ENCODE measurements around the gene TEX44. TPM values are rescaled to one million over a fixed set of nuclear protein-coding genes. Genes with fewer than 3 reads are reported as not detected.
A peak's percentile ranks its signal among the peaks of the same experiment; 100 is the strongest.

Gene TEX44
- total and polyA plus RNA-seq, 2 of the 13 experiments (the other 11 are each of a cell fraction or from before 2014, with no cell fraction given), result not detected

DNA sequence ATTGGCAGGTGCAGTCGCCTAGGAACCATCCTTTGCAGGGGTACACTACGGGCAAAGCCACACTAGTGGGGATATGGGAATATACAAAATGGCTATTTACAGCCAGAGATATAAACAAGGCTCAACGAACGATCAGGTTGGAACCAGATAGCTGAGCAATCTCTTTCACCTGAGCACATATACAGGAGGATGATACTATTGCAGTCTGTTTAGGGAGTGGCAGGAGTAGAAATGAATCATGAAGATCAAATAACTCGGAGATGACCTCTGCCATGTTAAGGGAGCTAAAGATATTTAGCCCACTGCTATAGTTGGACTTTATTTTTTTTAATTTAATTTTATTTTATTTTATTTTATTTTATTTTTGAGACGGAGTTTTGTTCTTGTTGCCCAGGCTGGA is 33.8 kb downstream of the TEX44 start (continued):
- TF ChIP-seq ZBED4 (CRISPR knock-in tag; IDR thresholded peaks at IDR 0.05; ENCODE audit: borderline replicate concordance) (no peak), AGO2 (optimal IDR thresholded peaks at IDR 0.05; ENCODE audit: low read depth, low read length) (no peak), ZNF263 (CRISPR knock-in tag; IDR thresholded peaks at IDR 0.05) (no peak), GLI4 (CRISPR knock-in tag; IDR thresholded peaks at IDR 0.05; ENCODE audit: borderline replicate concordance) (no peak)

GRCh38 chr2:231627384-231628120 is 34.9 kb downstream of the TEX44 start:
- Histone ChIP-seq H3K4me3 (replicated peaks in 1 of 3; ENCODE audit: insufficient read depth in 1 of 3, low read depth in 2 of 3, low read length in 3 of 3) (peak overlapping the region in 1 of 3 experiments; percentile 37; a peak in 3 of 6 replicates), H3K4me2 (ENCODE audit: low read depth, low read length) (peak overlapping the region; percentile 71), H3K79me2 (ENCODE audit: insufficient read depth, low read length) (no peaks in the 10 kb centered on the region), H3K4me1 (ENCODE audit: insufficient read depth, low read length) (peaks cover 20% of the 10 kb centered on the region), H4K20me1 (ENCODE audit: insufficient read depth, low read length) (no peaks in the 10 kb centered on the region), H2AFZ (ENCODE audit: low read length) (no peak overlapping the region), H3K36me3 (replicated peaks in 1 of 2; ENCODE audit: control insufficient read depth in 1 of 2, insufficient read depth in 2 of 2, low read length in 2 of 2) (no peaks in the 10 kb centered on the region), H3K27ac (ENCODE audit: extremely low read length, insufficient read depth, low read length) (no peak overlapping the region), H3K9ac (ENCODE audit: insufficient read depth, low read depth, low read length) (peak overlapping the region; percentile 18; the same call in 1 of the 2 replicates), H3K27me3 (ENCODE audit: control insufficient read depth in 1 of 2, insufficient read depth in 2 of 2, low read length in 2 of 2) (peaks cover 5 to 20% of the 10 kb centered on the region in 2 experiments; a peak in 4 of 5 replicates), H3K9me3 (ENCODE audit: low read length) (no peaks in the 10 kb centered on the region)
- WGBS (ENCODE audit: low lambda C conversion rate), result 35% methylated on average over 10 of the region's 10 CpGs
- ATAC-seq (peak; percentile 59), FAIRE-seq (no peak), DNase-seq (ENCODE audit: low spot score) (no peak)
- in situ Hi-C loops (cut with HindIII; ENCODE audit: extremely low pct_ligation_motif_present, low pct_unique_long_range_greater_than_20kb), result no loop called here
- POLR2A ChIA-PET, result interaction anchor here (0.7 to 1.5 kb wide), 4 partner anchors 14 to 163 kb away, joined by 3 to 6 read pairs (median 3); partner anchors contain the start of gene NCL
- TF ChIP-seq, protein P1, sequence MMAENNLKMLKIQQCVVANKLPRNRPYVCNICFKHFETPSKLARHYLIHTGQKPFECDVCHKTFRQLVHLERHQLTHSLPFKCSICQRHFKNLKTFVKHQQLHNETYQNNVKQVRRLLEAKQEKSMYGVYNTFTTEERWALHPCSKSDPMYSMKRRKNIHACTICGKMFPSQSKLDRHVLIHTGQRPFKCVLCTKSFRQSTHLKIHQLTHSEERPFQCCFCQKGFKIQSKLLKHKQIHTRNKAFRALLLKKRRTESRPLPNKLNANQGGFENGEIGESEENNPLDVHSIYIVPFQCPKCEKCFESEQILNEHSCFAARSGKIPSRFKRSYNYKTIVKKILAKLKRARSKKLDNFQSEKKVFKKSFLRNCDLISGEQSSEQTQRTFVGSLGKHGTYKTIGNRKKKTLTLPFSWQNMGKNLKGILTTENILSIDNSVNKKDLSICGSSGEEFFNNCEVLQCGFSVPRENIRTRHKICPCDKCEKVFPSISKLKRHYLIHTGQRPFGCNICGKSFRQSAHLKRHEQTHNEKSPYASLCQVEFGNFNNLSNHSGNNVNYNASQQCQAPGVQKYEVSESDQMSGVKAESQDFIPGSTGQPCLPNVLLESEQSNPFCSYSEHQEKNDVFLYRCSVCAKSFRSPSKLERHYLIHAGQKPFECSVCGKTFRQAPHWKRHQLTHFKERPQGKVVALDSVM (CRISPR knock-in tag; IDR thresholded peaks at IDR 0.05), result peak; percentile 46; the same call in 1 of the 2 replicates
- TF ChIP-seq ZNF121 (CRISPR knock-in tag; IDR thresholded peaks at IDR 0.05), result peak; percentile 65; the same call in 1 of the 2 replicates
- TF ChIP-seq, protein P2, sequence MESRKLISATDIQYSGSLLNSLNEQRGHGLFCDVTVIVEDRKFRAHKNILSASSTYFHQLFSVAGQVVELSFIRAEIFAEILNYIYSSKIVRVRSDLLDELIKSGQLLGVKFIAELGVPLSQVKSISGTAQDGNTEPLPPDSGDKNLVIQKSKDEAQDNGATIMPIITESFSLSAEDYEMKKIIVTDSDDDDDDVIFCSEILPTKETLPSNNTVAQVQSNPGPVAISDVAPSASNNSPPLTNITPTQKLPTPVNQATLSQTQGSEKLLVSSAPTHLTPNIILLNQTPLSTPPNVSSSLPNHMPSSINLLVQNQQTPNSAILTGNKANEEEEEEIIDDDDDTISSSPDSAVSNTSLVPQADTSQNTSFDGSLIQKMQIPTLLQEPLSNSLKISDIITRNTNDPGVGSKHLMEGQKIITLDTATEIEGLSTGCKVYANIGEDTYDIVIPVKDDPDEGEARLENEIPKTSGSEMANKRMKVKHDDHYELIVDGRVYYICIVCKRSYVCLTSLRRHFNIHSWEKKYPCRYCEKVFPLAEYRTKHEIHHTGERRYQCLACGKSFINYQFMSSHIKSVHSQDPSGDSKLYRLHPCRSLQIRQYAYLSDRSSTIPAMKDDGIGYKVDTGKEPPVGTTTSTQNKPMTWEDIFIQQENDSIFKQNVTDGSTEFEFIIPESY (CRISPR knock-in tag; IDR thresholded peaks at IDR 0.05), result peak; percentile 74
- no peak for TF ChIP-seq PPARG (CRISPR knock-in tag; conservative IDR thresholded peaks at IDR 0.05)
- TF ChIP-seq TEAD3 (CRISPR knock-in tag; optimal IDR thresholded peaks at IDR 0.05; ENCODE audit: borderline replicate concordance), result peak; percentile 15
- no peak for TF ChIP-seq ZNF230 (CRISPR knock-in tag; IDR thresholded peaks at IDR 0.05)
- peak; percentile 35; the same call in 1 of the 2 replicates for TF ChIP-seq KDM5B (CRISPR knock-in tag; IDR thresholded peaks at IDR 0.05; ENCODE audit: borderline replicate concordance)
- TF ChIP-seq DRAP1 (CRISPR knock-in tag; IDR thresholded peaks at IDR 0.05), result no peak
- TF ChIP-seq IRF2 (CRISPR knock-in tag; IDR thresholded peaks at IDR 0.05), result no peak
- intact Hi-C loops (cut with micrococcal nuclease; ENCODE audit: unreplicated experiment), result no loop called here
- CTCF ChIA-PET (ENCODE audit: low intra/inter-chr PET ratio, low total read pairs), result no interaction called here
- no TSS peak for BruUV-seq (replicated peaks)
